SU-DHL-6 (cell line): Measurements from ENCODE around the gene XRCC6.

ENCODE experiments used
- EZH2phosphoT487 ChIP-seq: fragments of 200-600 bp; sonication (generic), shearing (Covaris generic); conservative IDR thresholded peaks from 2 replicates; pipeline ENCODE4 v1.6.1; 2018; ENCODE audit warnings: mild to moderate bottlenecking, antibody characterized with exemption, low read length, moderate library complexity, mixed read lengths
- TF ChIP-seq, protein P1 (sequence below): fragments of 200-600 bp; sonication (generic); IDR thresholded peaks from one replicate; pipeline ENCODE4 v1.5.1; 2017; ENCODE audit warnings: antibody characterized with exemption, mild to moderate bottlenecking, low read length, moderate library complexity; ENCODE audit not compliant: insufficient read depth, poor library complexity, severe bottlenecking

DNA sequence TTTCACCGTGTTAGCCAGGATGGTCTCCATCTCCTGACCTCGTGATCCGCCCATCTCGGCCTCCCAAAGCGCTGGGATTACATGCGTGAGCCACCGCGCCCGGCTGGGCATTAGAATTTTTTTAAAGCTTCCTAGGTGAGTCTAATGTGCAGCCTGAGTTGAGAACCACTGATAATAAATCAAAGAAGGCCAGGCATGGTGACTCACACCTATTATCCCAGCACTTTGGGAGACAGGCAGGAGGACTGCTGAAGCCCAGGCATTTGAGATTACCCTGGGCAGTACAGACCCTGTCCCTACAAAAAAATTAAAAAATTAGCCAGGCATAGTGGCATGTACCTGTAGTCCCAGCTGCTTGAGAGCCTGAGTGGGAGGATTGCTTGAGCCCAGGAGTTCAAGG lies 91.9 kb downstream of the XRCC6 start:
- TF ChIP-seq, protein P1, sequence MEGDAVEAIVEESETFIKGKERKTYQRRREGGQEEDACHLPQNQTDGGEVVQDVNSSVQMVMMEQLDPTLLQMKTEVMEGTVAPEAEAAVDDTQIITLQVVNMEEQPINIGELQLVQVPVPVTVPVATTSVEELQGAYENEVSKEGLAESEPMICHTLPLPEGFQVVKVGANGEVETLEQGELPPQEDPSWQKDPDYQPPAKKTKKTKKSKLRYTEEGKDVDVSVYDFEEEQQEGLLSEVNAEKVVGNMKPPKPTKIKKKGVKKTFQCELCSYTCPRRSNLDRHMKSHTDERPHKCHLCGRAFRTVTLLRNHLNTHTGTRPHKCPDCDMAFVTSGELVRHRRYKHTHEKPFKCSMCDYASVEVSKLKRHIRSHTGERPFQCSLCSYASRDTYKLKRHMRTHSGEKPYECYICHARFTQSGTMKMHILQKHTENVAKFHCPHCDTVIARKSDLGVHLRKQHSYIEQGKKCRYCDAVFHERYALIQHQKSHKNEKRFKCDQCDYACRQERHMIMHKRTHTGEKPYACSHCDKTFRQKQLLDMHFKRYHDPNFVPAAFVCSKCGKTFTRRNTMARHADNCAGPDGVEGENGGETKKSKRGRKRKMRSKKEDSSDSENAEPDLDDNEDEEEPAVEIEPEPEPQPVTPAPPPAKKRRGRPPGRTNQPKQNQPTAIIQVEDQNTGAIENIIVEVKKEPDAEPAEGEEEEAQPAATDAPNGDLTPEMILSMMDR: no peak
- no peak for TF ChIP-seq EZH2phosphoT487
